H9 (cell line): Measurements from ENCODE around the gene UNC119. TPM values are rescaled to one million over a fixed set of nuclear protein-coding genes. Genes with fewer than 3 reads are reported as not detected.

Source experiments
- DNase-seq: peaks from one replicate; pipeline ENCODE4 v3.0.0-alpha.2; 2017
- H2AFZ ChIP-seq: one replicate; pipeline ENCODE4 v1.6.1; 2013; ENCODE audit warnings: mild to moderate bottlenecking, low read length, control low read depth, moderate library complexity
- H2AK5ac ChIP-seq: 2 replicates; pipeline ENCODE4 v1.6.1; 2013; ENCODE audit warnings: low read length, control low read depth, mixed read lengths; ENCODE audit not compliant: insufficient read length
- H2BK120ac ChIP-seq: one replicate; pipeline ENCODE4 v1.6.1; 2013; ENCODE audit warnings: low read depth, mild to moderate bottlenecking, low read length, control low read depth, inconsistent platforms; ENCODE audit not compliant: poor library complexity, severe bottlenecking
- H2BK12ac ChIP-seq: 2 replicates; pipeline ENCODE4 v1.6.1; 2013; ENCODE audit warnings: low read length, control low read depth, mixed read lengths, low read depth; ENCODE audit not compliant: insufficient read length
- H2BK15ac ChIP-seq: 2 replicates; pipeline ENCODE4 v1.6.1; 2013; ENCODE audit warnings: low read depth, low read length, control low read depth
- H2BK20ac ChIP-seq: one replicate; pipeline ENCODE4 v1.6.1; 2013; ENCODE audit warnings: low read depth, mild to moderate bottlenecking, low read length, control low read depth, inconsistent platforms; ENCODE audit not compliant: poor library complexity, severe bottlenecking
- H2BK5ac ChIP-seq: 2 replicates; pipeline ENCODE4 v1.6.1; 2013; ENCODE audit warnings: low read length, control low read depth, mixed read lengths; ENCODE audit not compliant: insufficient read length
- H3K14ac ChIP-seq: 2 replicates; pipeline ENCODE4 v1.6.1; 2013; ENCODE audit warnings: low read length, control low read depth; ENCODE audit not compliant: insufficient read depth
- H3K18ac ChIP-seq: 2 replicates; pipeline ENCODE4 v1.6.1; 2013; ENCODE audit warnings: low read depth, mild to moderate bottlenecking, mixed read lengths, low read length, control low read depth; ENCODE audit not compliant: insufficient read length
- H3K23ac ChIP-seq: 2 replicates; pipeline ENCODE4 v1.6.1; 2013; ENCODE audit warnings: low read length, control low read depth, mixed read lengths, low read depth; ENCODE audit not compliant: insufficient read length
- H3K23me2 ChIP-seq: 2 replicates; pipeline ENCODE4 v1.6.1; 2013; ENCODE audit warnings: low read depth, mild to moderate bottlenecking, mixed read lengths, low read length, control low read depth; ENCODE audit not compliant: insufficient read length, poor library complexity, severe bottlenecking
- H3K27ac ChIP-seq: 2 replicates; pipeline ENCODE4 v1.5.1; 2013; ENCODE audit warnings: low read length, control low read depth, mixed read lengths, low read depth; ENCODE audit not compliant: insufficient read length
- H3K27me3 ChIP-seq: 2 replicates; pipeline ENCODE4 v1.6.1; 2013; ENCODE audit warnings: low read length, control low read depth, inconsistent platforms; ENCODE audit not compliant: insufficient read depth
- H3K4ac ChIP-seq: 2 replicates; pipeline ENCODE4 v1.6.1; 2013; ENCODE audit warnings: low read depth, mild to moderate bottlenecking, control low read depth, inconsistent platforms, low read length, moderate library complexity
- H3K4me1 ChIP-seq: 2 replicates; pipeline ENCODE4 v1.6.1; 2013; ENCODE audit warnings: low read length, control low read depth, inconsistent platforms; ENCODE audit not compliant: insufficient read depth
- H3K4me2 ChIP-seq: 2 replicates; pipeline ENCODE4 v1.6.1; 2013; ENCODE audit warnings: low read length, control low read depth, mixed read lengths; ENCODE audit not compliant: insufficient read length, insufficient read depth
- H3K56ac ChIP-seq: 2 replicates; pipeline ENCODE4 v1.6.1; 2013; ENCODE audit warnings: low read depth, mild to moderate bottlenecking, mixed read lengths, low read length, control low read depth; ENCODE audit not compliant: insufficient read length
- H3K79me1 ChIP-seq: 2 replicates; pipeline ENCODE4 v1.6.1; 2013; ENCODE audit warnings: low read depth, mild to moderate bottlenecking, moderate library complexity, low read length, control low read depth, inconsistent platforms; ENCODE audit not compliant: insufficient read depth, poor library complexity, severe bottlenecking
- H3K79me2 ChIP-seq: 2 replicates; pipeline ENCODE4 v1.6.1; 2013; ENCODE audit warnings: low read length, control low read depth, inconsistent platforms; ENCODE audit not compliant: insufficient read depth
- H3K9ac ChIP-seq: 2 replicates; pipeline ENCODE4 v1.6.1; 2013; ENCODE audit warnings: low read length, control low read depth, mixed read lengths; ENCODE audit not compliant: insufficient read length; ENCODE audit errors: extremely low read depth
- H3K9me3 ChIP-seq: one replicate; pipeline ENCODE4 v1.6.1; 2013; ENCODE audit warnings: low read depth, low read length, inconsistent platforms; ENCODE audit not compliant: control insufficient read depth
- H3T11ph ChIP-seq: one replicate; pipeline ENCODE4 v1.6.1; 2013; ENCODE audit warnings: mild to moderate bottlenecking, low read length, control low read depth, inconsistent platforms
- H4K20me1 ChIP-seq: one replicate; pipeline ENCODE4 v1.6.1; 2013; ENCODE audit not compliant: control insufficient read depth, insufficient read length, insufficient read depth
- H4K5ac ChIP-seq: 2 replicates; pipeline ENCODE4 v1.6.1; 2013; ENCODE audit warnings: low read depth, mild to moderate bottlenecking, mixed read lengths, low read length, control low read depth; ENCODE audit not compliant: insufficient read length
- H4K8ac ChIP-seq: replicated peaks from 2 replicates; pipeline ENCODE4 v1.6.1; 2013; ENCODE audit warnings: low read length, control low read depth, mixed read lengths, low read depth; ENCODE audit not compliant: insufficient read length
- H4K91ac ChIP-seq: 2 replicates; pipeline ENCODE4 v1.6.1; 2013; ENCODE audit warnings: low read depth, mild to moderate bottlenecking, moderate library complexity, mixed read lengths, low read length, control low read depth; ENCODE audit not compliant: insufficient read length
- H3K27ac Mint-ChIP-seq, 3 experiments: 2 replicates in 2 of 3; 3 replicates in 1 of 3; pipeline ENCODE4 v1.8.0; 2020 to 2021; ENCODE audit warnings: mixed read lengths in 3 of 3, mild to moderate bottlenecking in 1 of 3, moderate library complexity in 1 of 3
- H3K27me3 Mint-ChIP-seq: 2 replicates; pipeline ENCODE4 v1.8.0; 2021; ENCODE audit warnings: low read depth, mild to moderate bottlenecking, moderate library complexity, mixed read lengths
- H3K36me3 Mint-ChIP-seq, 3 experiments: 2 replicates in 2 of 3; 3 replicates in 1 of 3; pipeline ENCODE4 v1.8.0; 2020 to 2021; ENCODE audit warnings: low read depth in 3 of 3, mixed read lengths in 3 of 3; ENCODE audit not compliant: insufficient read depth in 1 of 3
- H3K4me1 Mint-ChIP-seq, 2 experiments: 2 replicates each; pipeline ENCODE4 v1.8.0; 2020; ENCODE audit warnings: mixed read lengths in 2 of 2
- H3K4me3 Mint-ChIP-seq, 2 experiments: 2 replicates in 1 of 2; 3 replicates in 1 of 2; pipeline ENCODE4 v1.8.0; 2020 to 2021; ENCODE audit warnings: mild to moderate bottlenecking in 2 of 2, mixed read lengths in 2 of 2, moderate library complexity in 1 of 2
- H3K9me3 Mint-ChIP-seq, 2 experiments: 2 replicates in 1 of 2; 3 replicates in 1 of 2; pipeline ENCODE4 v1.8.0; 2020; ENCODE audit warnings: mild to moderate bottlenecking in 2 of 2, mixed read lengths in 2 of 2, moderate library complexity in 1 of 2
- WGBS: extraction: QIAGEN DNeasy Blood & Tissue Kit; methylation state at CpG from one replicate; pipeline ENCODE4 v1.1.7; 2013; ENCODE audit warnings: missing lambda C conversion rate, low lambda C conversion rate, mixed read lengths; ENCODE audit not compliant: insufficient read length; ENCODE audit errors: extremely low coverage; 5-methylcytosine and 5-hydroxymethylcytosine counted together
- total RNA-seq: library from RNA; stranded (reverse); gene quantifications from 2 replicates; pipeline ENCODE4 v1.2.1, GENCODE V29; 2021
- TF ChIP-seq, protein P1 (sequence below): fragments of 200-600 bp; sonication (generic); conservative IDR thresholded peaks from 3 replicates; pipeline ENCODE4 v1.8.0; 2021; ENCODE audit warnings: antibody characterized with exemption, mild to moderate bottlenecking

Gene UNC119
- total RNA-seq, 1 experiment from 2014 or later: 36.9 TPM

DNA sequence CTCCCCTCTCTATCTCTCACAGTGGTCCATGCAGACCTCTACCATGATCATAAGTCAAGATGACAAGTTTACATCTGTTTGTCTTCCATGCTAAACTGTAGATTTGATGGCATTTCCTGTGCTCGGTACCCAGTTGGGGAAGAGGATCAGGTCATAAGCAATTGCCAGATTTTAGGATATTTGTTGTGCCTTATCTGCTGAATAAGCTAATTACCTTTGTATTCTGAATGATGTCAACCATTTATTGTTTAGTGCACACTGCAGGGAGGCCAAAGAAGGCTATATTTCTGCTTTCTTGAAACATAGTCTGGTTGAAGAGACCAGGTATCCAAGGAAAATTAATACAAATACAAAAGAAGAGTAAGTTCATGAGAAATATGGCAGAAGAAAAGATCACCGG is 30.1 kb upstream of the UNC119 start:
- H4K20me1 ChIP-seq: no peaks in the 10 kb centered on the region
- TF ChIP-seq, protein P1, sequence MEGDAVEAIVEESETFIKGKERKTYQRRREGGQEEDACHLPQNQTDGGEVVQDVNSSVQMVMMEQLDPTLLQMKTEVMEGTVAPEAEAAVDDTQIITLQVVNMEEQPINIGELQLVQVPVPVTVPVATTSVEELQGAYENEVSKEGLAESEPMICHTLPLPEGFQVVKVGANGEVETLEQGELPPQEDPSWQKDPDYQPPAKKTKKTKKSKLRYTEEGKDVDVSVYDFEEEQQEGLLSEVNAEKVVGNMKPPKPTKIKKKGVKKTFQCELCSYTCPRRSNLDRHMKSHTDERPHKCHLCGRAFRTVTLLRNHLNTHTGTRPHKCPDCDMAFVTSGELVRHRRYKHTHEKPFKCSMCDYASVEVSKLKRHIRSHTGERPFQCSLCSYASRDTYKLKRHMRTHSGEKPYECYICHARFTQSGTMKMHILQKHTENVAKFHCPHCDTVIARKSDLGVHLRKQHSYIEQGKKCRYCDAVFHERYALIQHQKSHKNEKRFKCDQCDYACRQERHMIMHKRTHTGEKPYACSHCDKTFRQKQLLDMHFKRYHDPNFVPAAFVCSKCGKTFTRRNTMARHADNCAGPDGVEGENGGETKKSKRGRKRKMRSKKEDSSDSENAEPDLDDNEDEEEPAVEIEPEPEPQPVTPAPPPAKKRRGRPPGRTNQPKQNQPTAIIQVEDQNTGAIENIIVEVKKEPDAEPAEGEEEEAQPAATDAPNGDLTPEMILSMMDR: no peak
- H3K79me1 ChIP-seq: no peaks in the 10 kb centered on the region
- H2AK5ac ChIP-seq: no peak overlapping the region
- no peak overlapping the region for H3K14ac ChIP-seq
- H2BK15ac ChIP-seq: no peak overlapping the region
- no peak overlapping the region for H2BK5ac ChIP-seq
- no peak overlapping the region for H3K18ac ChIP-seq
- H3K4me1 Mint-ChIP-seq: peaks cover 0 to 2% of the 10 kb centered on the region in 2 experiments; a peak in 2 of 4 replicates
- no peak overlapping the region for H3K4ac ChIP-seq
- no peak overlapping the region for H4K8ac ChIP-seq
- H3K27me3 ChIP-seq: no peaks in the 10 kb centered on the region
- H3K4me2 ChIP-seq: no peak overlapping the region
- no peak overlapping the region for H4K91ac ChIP-seq
- H3K9me3 ChIP-seq: no peaks in the 10 kb centered on the region
- no CpG with 5 or more reads among the region's 2 CpGs for WGBS
- no peak overlapping the region for H3K4me3 Mint-ChIP-seq
- no peak overlapping the region for H3K9ac ChIP-seq
- H2BK20ac ChIP-seq: no peak overlapping the region
- H4K5ac ChIP-seq: no peak overlapping the region
- H3K9me3 Mint-ChIP-seq: no peaks in the 10 kb centered on the region; a peak in 1 of 5 replicates
- no peak overlapping the region for H3K27ac ChIP-seq
- H3K27ac Mint-ChIP-seq: no peak overlapping the region
- H2BK120ac ChIP-seq: no peak overlapping the region
- H3K79me2 ChIP-seq: no peaks in the 10 kb centered on the region
- H3K56ac ChIP-seq: no peak overlapping the region
- no peak overlapping the region for H3K23ac ChIP-seq
- no peaks in the 10 kb centered on the region for H3K27me3 Mint-ChIP-seq
- no peak for DNase-seq
- no peaks in the 10 kb centered on the region for H3K4me1 ChIP-seq
- H3K23me2 ChIP-seq: no peaks in the 10 kb centered on the region
- no peak overlapping the region for H3T11ph ChIP-seq
- H3K36me3 Mint-ChIP-seq: peaks cover 29 to 34% (median 33%) of the 10 kb centered on the region in 3 experiments; a peak in 6 of 7 replicates
- no peak overlapping the region for H2AFZ ChIP-seq
- H2BK12ac ChIP-seq: no peak overlapping the region
